HepG2 (cell line): ENCODE data around the gene CLPSL2.

Experiments used
- ATF7 ChIP-seq, 2 experiments: fragments of 450-650 bp in 1 of 2; sonication (generic) in 1 of 2; formaldehyde crosslinking in 1 of 2; IDR thresholded peaks; 2 replicates each; pipeline versions ENCODE4 v1.4.0 to v1.6.1; 2016 to 2020; ENCODE audit warnings: antibody characterized with exemption in 1 of 2, mild to moderate bottlenecking in 1 of 2, missing genetic modification reagents in 1 of 2
- ZNF354B ChIP-seq: sonication (generic); formaldehyde crosslinking; IDR thresholded peaks from 2 replicates; pipeline ENCODE4 v1.8.0; 2022; ENCODE audit warnings: mild to moderate bottlenecking, missing genetic modification reagents
- ZNF382 ChIP-seq: sonication (generic); formaldehyde crosslinking; IDR thresholded peaks from 2 replicates; pipeline ENCODE4 v1.5.0; 2020; ENCODE audit warnings: missing genetic modification reagents, mild to moderate bottlenecking, borderline replicate concordance

DNA sequence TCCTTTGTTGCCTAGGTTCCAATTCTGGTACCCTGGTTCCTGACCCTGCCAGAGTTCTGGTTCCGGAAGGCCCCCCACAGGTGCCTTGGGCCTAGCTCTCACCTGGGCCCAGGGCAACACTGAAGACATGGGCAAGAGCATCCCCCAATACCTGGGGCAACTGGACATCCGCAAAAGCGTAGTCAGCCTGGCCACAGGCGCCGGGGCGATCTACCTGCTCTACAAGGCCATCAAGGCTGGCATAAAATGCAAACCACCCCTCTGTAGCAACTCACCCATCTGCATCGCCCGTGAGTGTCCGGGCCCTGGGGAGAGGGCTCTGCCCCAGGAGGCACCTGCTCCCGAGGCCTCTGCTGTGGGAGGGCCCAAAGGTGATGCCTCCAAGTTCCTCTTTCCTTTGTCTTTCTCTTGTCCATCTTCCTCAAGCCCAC is 39.4 kb upstream of the CLPSL2 start, which contains the start of gene ARMC12:
- TF ChIP-seq ATF7 (IDR thresholded peaks at IDR 0.05) (no peak), ATF7 (CRISPR knock-in tag; IDR thresholded peaks at IDR 0.05) (no peak), ZNF382 (no peak), ZNF354B (CRISPR knock-in tag) (no peak)
